GM18519 (cell line): ENCODE measurements around the gene ADAD2.

ENCODE experiments used
- ATAC-seq: cut with Tn5 transposase; IDR thresholded peaks from one replicate; pipeline ENCODE4 v1.9.1; 2021; ENCODE audit warnings: mild to moderate bottlenecking, moderate library complexity; ENCODE audit not compliant: unreplicated experiment, low FRiP score

Gene ADAD2

GRCh38 chr16:84190731-84191388 lies at the start of gene ADAD2:
Gene ADAD2 (plus strand): TSS chr16:84191157. CDS start chr16:84191231, 74 bp downstream.
- no peak for ATAC-seq

GRCh38 chr16:84143081-84143480 lies 47.9 kb upstream of the ADAD2 start:
- no peak for ATAC-seq

- ATAC-seq = no peak
Observed at GRCh38 chr16:84143784-84144199, 47.2 kb upstream of the ADAD2 start.

GRCh38 chr16:84144209-84144858 lies 46.6 kb upstream of the ADAD2 start:
- ATAC-seq = no peak

GRCh38 chr16:84144859-84145639 lies 45.9 kb upstream of the ADAD2 start, which contains the start of the genes DNAAF1 and HSDL1:
Gene DNAAF1 (plus strand): TSS chr16:84145308. CDS start chr16:84145441, 133 bp downstream.
Gene HSDL1 (minus strand): TSS chr16:84145177. CDS start chr16:84131321, 13,856 bp downstream.
- peak; percentile 81 for ATAC-seq

- ATAC-seq = no peak
Observed at GRCh38 chr16:84150926-84151325, 40.0 kb upstream of the ADAD2 start.

GRCh38 chr16:84153660-84154214 lies 37.2 kb upstream of the ADAD2 start:
- no peak for ATAC-seq

- no peak for ATAC-seq
Observed at GRCh38 chr16:84155226-84155625, 35.7 kb upstream of the ADAD2 start.

GRCh38 chr16:84155771-84156170 lies 35.2 kb upstream of the ADAD2 start:
- no peak for ATAC-seq

GRCh38 chr16:84156342-84156784 lies 34.6 kb upstream of the ADAD2 start:
- no peak for ATAC-seq

- no peak for ATAC-seq
Observed at GRCh38 chr16:84159007-84159406, 31.9 kb upstream of the ADAD2 start.

GRCh38 chr16:84159800-84160199 lies 31.2 kb upstream of the ADAD2 start:
- no peak for ATAC-seq

GRCh38 chr16:84161037-84161436 lies 29.9 kb upstream of the ADAD2 start:
- no peak for ATAC-seq

GRCh38 chr16:84161801-84162200 lies 29.2 kb upstream of the ADAD2 start:
- ATAC-seq = no peak

- ATAC-seq = no peak
Observed at GRCh38 chr16:84165746-84166145, 25.2 kb upstream of the ADAD2 start.

- ATAC-seq = no peak
Observed at GRCh38 chr16:84166796-84167695, 23.9 kb upstream of the ADAD2 start.

GRCh38 chr16:84169765-84170310 lies 21.1 kb upstream of the ADAD2 start:
- no peak for ATAC-seq

- ATAC-seq = no peak
Observed at GRCh38 chr16:84174396-84174795, 16.6 kb upstream of the ADAD2 start.

GRCh38 chr16:84175350-84176081 lies 15.4 kb upstream of the ADAD2 start:
- ATAC-seq = no peak
